ENCODE results near the gene EML5.

DNA sequence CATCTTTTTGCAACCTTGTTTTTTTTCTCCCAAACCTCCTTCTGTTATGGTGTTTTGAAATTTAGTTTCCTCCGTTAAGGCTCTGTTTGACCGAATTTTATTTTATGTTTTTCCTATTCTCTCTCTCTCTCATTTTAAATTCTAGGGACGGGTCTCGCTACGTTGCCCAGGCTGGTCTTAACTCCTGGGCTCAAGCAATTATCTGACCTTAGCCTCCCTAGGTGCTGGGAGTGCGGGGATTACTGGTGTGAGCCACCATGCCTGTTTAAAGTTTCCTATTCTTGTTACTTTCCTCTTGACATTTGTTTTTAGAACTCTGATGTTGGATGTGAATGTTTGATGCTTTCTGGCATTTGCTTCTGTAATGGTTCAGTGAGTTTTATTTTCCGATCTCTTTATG lies 228.9 kb downstream of the EML5 start:
- TF ChIP-seq, protein P1, sequence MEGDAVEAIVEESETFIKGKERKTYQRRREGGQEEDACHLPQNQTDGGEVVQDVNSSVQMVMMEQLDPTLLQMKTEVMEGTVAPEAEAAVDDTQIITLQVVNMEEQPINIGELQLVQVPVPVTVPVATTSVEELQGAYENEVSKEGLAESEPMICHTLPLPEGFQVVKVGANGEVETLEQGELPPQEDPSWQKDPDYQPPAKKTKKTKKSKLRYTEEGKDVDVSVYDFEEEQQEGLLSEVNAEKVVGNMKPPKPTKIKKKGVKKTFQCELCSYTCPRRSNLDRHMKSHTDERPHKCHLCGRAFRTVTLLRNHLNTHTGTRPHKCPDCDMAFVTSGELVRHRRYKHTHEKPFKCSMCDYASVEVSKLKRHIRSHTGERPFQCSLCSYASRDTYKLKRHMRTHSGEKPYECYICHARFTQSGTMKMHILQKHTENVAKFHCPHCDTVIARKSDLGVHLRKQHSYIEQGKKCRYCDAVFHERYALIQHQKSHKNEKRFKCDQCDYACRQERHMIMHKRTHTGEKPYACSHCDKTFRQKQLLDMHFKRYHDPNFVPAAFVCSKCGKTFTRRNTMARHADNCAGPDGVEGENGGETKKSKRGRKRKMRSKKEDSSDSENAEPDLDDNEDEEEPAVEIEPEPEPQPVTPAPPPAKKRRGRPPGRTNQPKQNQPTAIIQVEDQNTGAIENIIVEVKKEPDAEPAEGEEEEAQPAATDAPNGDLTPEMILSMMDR (IDR thresholded peaks at IDR 0.05): no peak
- no peak for TF ChIP-seq POLR2AphosphoS5 (IDR thresholded peaks at IDR 0.05)
- TF ChIP-seq EP300 (IDR thresholded peaks at IDR 0.05): no peak
